IMR-90 (cell line): ENCODE results near the gene MCF2L2. TPM values are rescaled to one million over a fixed set of nuclear protein-coding genes. Genes with fewer than 3 reads are reported as not detected.

ENCODE experiments used
- ATAC-seq: fragments of 200-7000 bp; cut with Tn5 transposase; 2 replicates; pipeline ENCODE4 v1.9.1; 2020; ENCODE audit warnings: low read depth, mild to moderate bottlenecking, moderate library complexity
- BruUV-seq: library from RNA; stranded (reverse); fragments of 400-500 nt; replicated peaks from 2 replicates; lab custom pipeline; 2021; lab: Mats Ljungman, UMichigan
- CTCF ChIA-PET: fragments of 300-600 bp; formaldehyde crosslinking; extraction: SDS; loops from one replicate; lab custom pipeline; 2021; ENCODE audit warnings: antibody characterized with exemption; lab: Yijun Ruan, JAX
- POLR2A ChIA-PET: fragments of 300-600 bp; sonication (Branson Sonifier 250); formaldehyde crosslinking; loops from one replicate; lab custom pipeline; 2022; ENCODE audit warnings: antibody characterized with exemption; ENCODE audit not compliant: unreplicated experiment; lab: Charles Lee
- DNase-seq: peaks from one replicate; pipeline ENCODE4 v3.0.0; 2013
- H2AFZ ChIP-seq: replicated peaks from 2 replicates; pipeline ENCODE3; 2013; ENCODE audit warnings: low read length, mild to moderate bottlenecking; ENCODE audit not compliant: poor library complexity
- H2AK5ac ChIP-seq: 2 replicates; pipeline ENCODE4 v1.6.1; 2013; ENCODE audit warnings: low read depth, low read length, inconsistent platforms
- H2AK9ac ChIP-seq: replicated peaks from 2 replicates; pipeline ENCODE3; 2013; ENCODE audit warnings: mild to moderate bottlenecking, low read depth, low read length, moderate library complexity; ENCODE audit not compliant: poor library complexity
- H2BK120ac ChIP-seq: 2 replicates; pipeline ENCODE4 v1.6.1; 2013; ENCODE audit warnings: low read depth, low read length, inconsistent platforms
- H2BK15ac ChIP-seq: 3 replicates; pipeline ENCODE4 v1.6.1; 2013; ENCODE audit warnings: low read depth, low read length, inconsistent platforms
- H2BK20ac ChIP-seq: 2 replicates; pipeline ENCODE4 v1.6.1; 2013; ENCODE audit warnings: low read depth, mild to moderate bottlenecking, inconsistent platforms, low read length, moderate library complexity
- H2BK5ac ChIP-seq: 2 replicates; pipeline ENCODE4 v1.6.1; 2013; ENCODE audit warnings: mild to moderate bottlenecking, low read depth, low read length, inconsistent platforms; ENCODE audit not compliant: poor library complexity, severe bottlenecking
- H3K14ac ChIP-seq: replicated peaks from 2 replicates; pipeline ENCODE4 v1.6.1; 2013; ENCODE audit warnings: low read depth, low read length, inconsistent platforms
- H3K18ac ChIP-seq: 2 replicates; pipeline ENCODE4 v1.6.1; 2013; ENCODE audit warnings: low read depth, low read length, control low read depth
- H3K23ac ChIP-seq: 2 replicates; pipeline ENCODE4 v1.6.1; 2013; ENCODE audit warnings: low read depth, low read length, inconsistent platforms
- H3K27ac ChIP-seq: 2 replicates; pipeline ENCODE4 v1.5.1; 2013; ENCODE audit warnings: mild to moderate bottlenecking, control low read depth, low read length; ENCODE audit not compliant: insufficient read depth
- H3K27me3 ChIP-seq: 2 replicates; pipeline ENCODE4 v1.6.1; 2013; ENCODE audit warnings: low read length; ENCODE audit not compliant: control insufficient read depth, insufficient read depth
- H3K36me3 ChIP-seq: 2 replicates; pipeline ENCODE4 v1.6.1; 2013; ENCODE audit warnings: low read length, mixed read lengths; ENCODE audit not compliant: control insufficient read depth, insufficient read depth
- H3K4ac ChIP-seq: 2 replicates; pipeline ENCODE4 v1.6.1; 2013; ENCODE audit warnings: low read depth, low read length, inconsistent platforms
- H3K4me1 ChIP-seq: 2 replicates; pipeline ENCODE4 v1.6.1; 2013; ENCODE audit warnings: low read length, mixed read lengths; ENCODE audit not compliant: control insufficient read depth, insufficient read depth
- H3K4me2 ChIP-seq: 2 replicates; pipeline ENCODE4 v1.6.1; 2013; ENCODE audit warnings: low read depth, mild to moderate bottlenecking, control low read depth, low read length, moderate library complexity
- H3K4me3 ChIP-seq: 2 replicates; pipeline ENCODE4 v1.5.1; 2013; ENCODE audit warnings: low read depth, mild to moderate bottlenecking, control low read depth, low read length, moderate library complexity; ENCODE audit not compliant: insufficient read depth
- H3K56ac ChIP-seq: 2 replicates; pipeline ENCODE4 v1.6.1; 2013; ENCODE audit warnings: low read length, inconsistent platforms; ENCODE audit not compliant: insufficient read depth; ENCODE audit errors: extremely low read depth
- H3K79me1 ChIP-seq, 2 experiments: 2 replicates each; pipeline ENCODE4 v1.6.1; 2013; ENCODE audit warnings: low read length in 2 of 2, inconsistent platforms in 1 of 2, low read depth in 1 of 2
- H3K9ac ChIP-seq: 2 replicates; pipeline ENCODE4 v1.6.1; 2013; ENCODE audit warnings: low read depth, low read length, control low read depth
- H3K9me1 ChIP-seq: 2 replicates; pipeline ENCODE4 v1.6.1; 2013; ENCODE audit warnings: low read length, inconsistent platforms; ENCODE audit not compliant: insufficient read depth
- H3K9me3 ChIP-seq: 2 replicates; pipeline ENCODE4 v1.6.1; 2013; ENCODE audit warnings: low read length; ENCODE audit not compliant: control insufficient read depth, insufficient read depth
- H4K20me1 ChIP-seq: 2 replicates; pipeline ENCODE4 v1.6.1; 2013; ENCODE audit warnings: low read length, inconsistent platforms; ENCODE audit not compliant: insufficient read depth
- H4K5ac ChIP-seq: 2 replicates; pipeline ENCODE4 v1.6.1; 2013; ENCODE audit warnings: mild to moderate bottlenecking, low read depth, low read length, control low read depth
- H4K8ac ChIP-seq, 2 experiments: 2 replicates each; pipeline ENCODE4 v1.6.1; 2013; ENCODE audit warnings: low read depth in 2 of 2, low read length in 2 of 2, control low read depth in 1 of 2, inconsistent platforms in 1 of 2
- H4K91ac ChIP-seq: 2 replicates; pipeline ENCODE4 v1.6.1; 2013; ENCODE audit warnings: low read depth, low read length, inconsistent platforms; ENCODE audit not compliant: insufficient read depth
- BHLHE40 ChIP-seq: fragments of 150-350 bp; IDR thresholded peaks from 2 replicates; pipeline ENCODE4 v1.6.1; 2016; ENCODE audit warnings: mild to moderate bottlenecking, low read depth, low read length
- CHD1 ChIP-seq: IDR thresholded peaks from 2 replicates; pipeline ENCODE4 v1.6.1; 2012; ENCODE audit warnings: low read depth, low read length, improper control_type of control experiment
- MAFK ChIP-seq: IDR thresholded peaks from 2 replicates; pipeline ENCODE4 v1.6.1; 2012; ENCODE audit warnings: low read depth, low read length, improper control_type of control experiment
- MAZ ChIP-seq: IDR thresholded peaks from 2 replicates; pipeline ENCODE4 v1.6.1; 2012; ENCODE audit warnings: low read depth, mild to moderate bottlenecking, low read length, improper control_type of control experiment, moderate library complexity, borderline replicate concordance
- NFE2L2 ChIP-seq: fragments of 150-350 bp; IDR thresholded peaks from 2 replicates; pipeline ENCODE4 v1.6.1; 2016; ENCODE audit warnings: low read depth, mild to moderate bottlenecking, low read length
- POLR2A ChIP-seq: IDR thresholded peaks from 2 replicates; pipeline ENCODE4 v1.6.1; 2012; ENCODE audit warnings: mild to moderate bottlenecking, low read depth, low read length
- RAD21 ChIP-seq: IDR thresholded peaks from 2 replicates; pipeline ENCODE4 v1.6.1; 2012; ENCODE audit warnings: low read length, improper control_type of control experiment
- RCOR1 ChIP-seq: IDR thresholded peaks from 2 replicates; pipeline ENCODE4 v1.6.1; 2012; ENCODE audit warnings: mild to moderate bottlenecking, low read length, improper control_type of control experiment; ENCODE audit not compliant: insufficient replicate concordance
- RFX5 ChIP-seq: IDR thresholded peaks from 2 replicates; pipeline ENCODE4 v1.8.0; 2012; ENCODE audit warnings: low read depth, mild to moderate bottlenecking, low read length, moderate library complexity
- SMC3 ChIP-seq: fragments of 150-350 bp; IDR thresholded peaks from 2 replicates; pipeline ENCODE4 v1.6.1; 2016; ENCODE audit warnings: low read depth, mild to moderate bottlenecking, antibody characterized with exemption, low read length, moderate library complexity
- WGBS, 2 experiments: methylation state at CpG; one replicate each; pipeline versions ENCODE4 v1.1.5 to v1.1.7; 2013; ENCODE audit warnings: missing lambda C conversion rate in 2 of 2; ENCODE audit not compliant: insufficient read length in 1 of 2; ENCODE audit errors: extremely low coverage in 2 of 2; 5-methylcytosine and 5-hydroxymethylcytosine counted together
- dilution Hi-C: fragments of 300-500 bp; cut with HindIII; formaldehyde crosslinking; loops from one replicate; pipeline ENCODE4 v1.14.3; 2018; ENCODE audit warnings: low sequenced_read_pairs; ENCODE audit not compliant: unreplicated experiment
- in situ Hi-C: fragments of 300-500 bp; cut with MboI; formaldehyde crosslinking; loops from 3 replicates; pipeline ENCODE4 v1.14.3; 2019; ENCODE audit warnings: low sequenced_read_pairs, inconsistent platforms, mixed read lengths
- intact Hi-C: fragments of 100-400 bp; cut with micrococcal nuclease; formaldehyde crosslinking; loops from 2 replicates; pipeline ENCODE4 v1.10.0; 2022
- polyA plus RNA-seq, 3 experiments: library from polyadenylated mRNA; depleted of rRNA; stranded (reverse); fragments of >200 nt; gene quantifications; 2 replicates each; pipeline ENCODE4 v1.2.3, GENCODE V29; 2012; ENCODE audit warnings: low replicate concordance in 1 of 3
- total RNA-seq: library from RNA; depleted of rRNA; stranded (reverse); fragments of >200 nt; gene quantifications from 2 replicates; pipeline ENCODE4 v1.2.3, GENCODE V29; 2012
- TF ChIP-seq, protein P1 (sequence below): fragments of 150-350 bp; IDR thresholded peaks from 2 replicates; pipeline ENCODE4 v1.6.1; 2017; ENCODE audit warnings: mild to moderate bottlenecking, antibody characterized with exemption, low read length, low read depth

MCF2L2 gene
- total and polyA plus RNA-seq, 2 of the 4 experiments (the other 2 are of a cell fraction) = under 0.01 TPM; not detected in 1

DNA sequence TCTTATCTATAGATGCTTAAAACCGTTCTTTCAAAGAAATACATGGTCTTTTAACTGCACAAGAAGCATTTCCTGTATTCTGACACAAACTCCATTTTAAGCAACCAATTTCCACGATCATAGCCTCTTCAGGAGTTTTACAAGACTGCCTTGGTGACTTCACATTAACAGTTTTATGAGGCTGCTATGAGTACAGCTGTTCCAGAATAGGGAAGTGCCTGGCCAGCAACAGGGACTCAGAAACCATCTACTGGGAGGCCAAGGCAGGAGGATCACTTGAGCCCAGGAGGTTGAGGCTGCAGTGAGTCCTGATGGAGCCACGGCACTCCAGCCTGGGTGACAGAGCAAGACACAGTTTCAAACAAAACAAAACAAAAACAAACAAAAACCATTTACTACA is 96.9 kb downstream of the MCF2L2 start:
- no peak overlapping the region for H3K9ac ChIP-seq
- peaks cover 30% of the 10 kb centered on the region for H3K27me3 ChIP-seq
- no peak overlapping the region for H3K4ac ChIP-seq
- no peak overlapping the region for H2AK5ac ChIP-seq
- CTCF ChIA-PET = no interaction called here
- H2AFZ ChIP-seq = no peak overlapping the region
- no peak overlapping the region for H3K4me2 ChIP-seq
- POLR2A ChIA-PET = no interaction called here
- no peak overlapping the region for H4K8ac ChIP-seq
- no peak overlapping the region for H3K27ac ChIP-seq
- TF ChIP-seq CHD1 (no peak), SMC3 (no peak), NFE2L2 (no peak), MAZ (no peak), RAD21 (no peak), MAFK (no peak), POLR2A (no peak), RFX5 (no peak), BHLHE40 (no peak), RCOR1 (no peak)
- TF ChIP-seq, protein P1, sequence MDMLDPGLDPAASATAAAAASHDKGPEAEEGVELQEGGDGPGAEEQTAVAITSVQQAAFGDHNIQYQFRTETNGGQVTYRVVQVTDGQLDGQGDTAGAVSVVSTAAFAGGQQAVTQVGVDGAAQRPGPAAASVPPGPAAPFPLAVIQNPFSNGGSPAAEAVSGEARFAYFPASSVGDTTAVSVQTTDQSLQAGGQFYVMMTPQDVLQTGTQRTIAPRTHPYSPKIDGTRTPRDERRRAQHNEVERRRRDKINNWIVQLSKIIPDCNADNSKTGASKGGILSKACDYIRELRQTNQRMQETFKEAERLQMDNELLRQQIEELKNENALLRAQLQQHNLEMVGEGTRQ = no peak
- H4K20me1 ChIP-seq = no peaks in the 10 kb centered on the region
- H2AK9ac ChIP-seq = no peak overlapping the region
- dilution Hi-C loops = no loop called here
- no peak for ATAC-seq
- no peak overlapping the region for H3K14ac ChIP-seq
- no peaks in the 10 kb centered on the region for H3K9me1 ChIP-seq
- intact Hi-C loops = no loop called here
- in situ Hi-C loops = no loop called here
- no peak overlapping the region for H3K4me3 ChIP-seq
- 0 out of 2 replicates have a peak, but pooled peaks cover 2% of the 10 kb centered on the region for H3K9me3 ChIP-seq
- no peak overlapping the region for H2BK120ac ChIP-seq
- no peaks in the 10 kb centered on the region for H3K36me3 ChIP-seq
- no peak overlapping the region for H4K91ac ChIP-seq
- no peak overlapping the region for H2BK15ac ChIP-seq
- no TSS peak for BruUV-seq
- no peak overlapping the region for H2BK20ac ChIP-seq
- WGBS, 2 experiments = no CpG with 5 or more reads among the region's 3 CpGs
- DNase-seq = no peak
- no peak overlapping the region for H3K18ac ChIP-seq
- H4K5ac ChIP-seq = no peak overlapping the region
- H3K23ac ChIP-seq = no peak overlapping the region
- no peak overlapping the region for H2BK5ac ChIP-seq
- H3K56ac ChIP-seq = no peak overlapping the region
- H3K79me1 ChIP-seq = no peaks in the 10 kb centered on the region
- no peaks in the 10 kb centered on the region for H3K4me1 ChIP-seq
